Activated CD4-positive, alpha-beta T cell treated with anti-CD3 and anti-CD28 coated beads, Interleukin-2, amount 50 U/mL, for 1 hour (primary cell): ENCODE results near the gene KRT9.
"Not testable (repeated sequence)": the region's sequence is repeated elsewhere in the genome, so short reads cannot be mapped to it uniquely, and the experiment has no call there.

Experiments used
- DNase-seq: peaks from one replicate; pipeline ENCODE4 v3.0.0-alpha.2; 2020

Gene KRT9

DNA sequence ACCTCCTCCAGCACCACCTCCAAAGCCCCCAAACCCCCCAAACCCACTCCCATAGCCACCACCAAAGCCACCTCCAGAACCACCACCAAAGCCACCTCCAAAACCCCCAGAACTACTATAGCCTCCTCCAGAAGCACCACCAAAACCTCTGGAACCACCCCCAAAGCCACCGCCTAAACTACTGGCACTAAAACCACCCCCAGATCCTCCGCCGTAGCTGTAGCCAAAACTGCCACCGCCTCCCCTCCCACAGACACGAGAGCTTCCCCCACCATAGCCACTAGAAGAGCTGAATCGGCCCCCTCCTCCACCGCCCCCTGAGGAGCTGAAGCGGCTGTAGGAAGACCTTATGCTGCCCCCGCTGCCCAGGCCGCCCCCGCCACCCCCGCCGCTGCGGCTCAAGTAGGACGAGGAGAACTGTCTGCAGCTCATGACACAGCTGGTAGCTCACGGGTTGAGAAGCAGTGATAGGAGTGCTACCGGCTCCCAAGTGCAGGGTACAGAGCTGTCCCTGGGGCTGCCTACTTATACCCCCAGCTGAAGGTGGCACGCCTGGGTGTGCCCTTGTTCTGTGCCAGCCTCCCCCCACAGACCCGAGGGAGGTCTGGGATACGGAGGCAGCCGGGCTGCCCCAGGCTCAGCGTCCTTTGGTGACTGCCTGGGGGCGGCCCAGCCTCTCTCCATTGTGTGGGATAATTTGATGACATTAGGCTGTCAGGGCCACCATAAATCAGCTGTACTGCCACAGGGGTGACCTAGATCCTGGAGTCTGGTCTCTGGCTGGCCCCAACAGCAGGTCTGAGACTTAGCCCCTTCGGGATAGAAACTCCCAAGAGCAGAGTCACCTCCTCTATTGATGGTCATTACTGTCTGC, at the start of gene KRT9:
Gene KRT9, minus strand, starts transcription at position 499 of the 874 bp plus-strand sequence. Its CDS starts 67 bp downstream, at position 432.
- DNase-seq: no peak

GRCh38 chr17:41621435-41621817, 49.6 kb upstream of the KRT9 start:
- not testable (repeated sequence) for DNase-seq

- DNase-seq: no peak
Observed at GRCh38 chr17:41620583-41621434, 49.0 kb upstream of the KRT9 start.

GRCh38 chr17:41619927-41620582, 48.2 kb upstream of the KRT9 start:
- DNase-seq: not testable (repeated sequence)

GRCh38 chr17:41619036-41619926, 47.4 kb upstream of the KRT9 start:
- no peak for DNase-seq

DNA sequence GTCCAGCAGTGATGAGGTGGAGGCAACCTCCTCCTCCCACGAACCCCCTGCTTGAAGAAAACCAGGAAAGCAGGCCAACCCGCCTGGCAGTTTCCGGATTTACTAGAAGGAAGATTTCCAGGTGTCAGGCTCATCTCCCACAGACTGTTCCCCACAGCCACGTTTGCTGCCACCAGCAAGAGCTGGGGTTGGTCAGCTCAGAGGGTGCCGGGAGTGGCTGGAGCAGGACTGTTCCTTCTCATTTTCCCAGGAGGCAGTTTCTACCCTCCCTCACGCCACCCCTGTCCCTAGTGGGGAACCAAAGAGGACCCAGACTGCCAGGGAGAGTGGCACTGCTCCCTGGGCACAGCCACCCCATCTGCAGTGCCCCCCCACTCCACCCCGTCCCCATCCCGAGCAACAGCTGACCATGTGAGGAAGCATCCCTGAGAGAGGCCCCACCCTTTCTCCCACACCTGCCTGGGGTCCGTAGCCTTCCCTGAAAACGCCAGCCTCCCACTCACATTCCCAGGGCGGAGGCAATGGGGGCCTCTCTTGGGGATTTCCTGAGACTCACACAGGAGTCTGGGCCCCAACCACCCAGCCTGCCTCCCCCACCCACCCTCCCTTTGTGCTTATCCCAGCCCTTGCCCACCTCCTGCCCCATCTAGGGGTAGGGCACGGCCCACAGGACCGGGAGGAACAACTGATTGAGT, 46.6 kb upstream of the KRT9 start:
- no peak for DNase-seq

DNA sequence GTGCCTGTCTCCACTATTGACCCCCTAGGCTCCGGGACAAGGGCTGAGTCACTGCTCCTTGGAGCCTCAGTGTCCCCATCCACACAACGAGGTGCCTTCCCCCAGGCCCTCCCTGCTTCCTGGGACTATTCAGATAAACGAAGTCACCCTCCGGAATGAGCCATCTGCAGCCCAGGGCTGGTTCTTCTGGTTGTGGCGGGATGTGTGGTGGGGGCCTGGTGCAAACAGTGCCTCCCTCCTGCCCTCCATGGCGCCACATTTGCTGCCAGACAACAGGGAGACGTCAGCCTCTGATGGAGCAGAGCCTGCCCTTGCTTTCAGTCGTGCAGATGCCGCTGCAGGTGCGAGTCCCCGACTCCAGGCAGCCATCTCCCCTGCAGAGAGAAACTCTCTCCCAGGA, 45.8 kb upstream of the KRT9 start:
- DNase-seq: no peak

DNA sequence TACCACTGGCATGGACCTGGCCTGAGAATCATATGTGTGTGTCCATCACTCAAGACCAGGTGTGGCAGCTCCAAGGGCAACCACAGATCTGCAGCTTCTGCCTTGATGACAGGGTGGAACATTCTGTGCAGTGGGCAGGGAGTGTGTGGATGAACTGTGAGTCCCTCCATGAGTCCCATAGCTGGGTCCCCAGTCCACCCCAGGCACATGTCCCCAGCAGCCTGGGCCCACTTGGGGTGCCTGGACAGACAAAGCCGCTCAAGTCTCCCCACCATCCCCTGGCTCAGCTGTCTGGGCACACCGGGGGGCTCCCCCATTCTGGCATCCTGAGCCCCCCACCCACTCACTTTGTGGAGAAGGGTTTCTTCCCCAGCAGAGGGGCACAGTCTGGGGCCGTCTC, 45.3 kb upstream of the KRT9 start:
- no peak for DNase-seq

DNA sequence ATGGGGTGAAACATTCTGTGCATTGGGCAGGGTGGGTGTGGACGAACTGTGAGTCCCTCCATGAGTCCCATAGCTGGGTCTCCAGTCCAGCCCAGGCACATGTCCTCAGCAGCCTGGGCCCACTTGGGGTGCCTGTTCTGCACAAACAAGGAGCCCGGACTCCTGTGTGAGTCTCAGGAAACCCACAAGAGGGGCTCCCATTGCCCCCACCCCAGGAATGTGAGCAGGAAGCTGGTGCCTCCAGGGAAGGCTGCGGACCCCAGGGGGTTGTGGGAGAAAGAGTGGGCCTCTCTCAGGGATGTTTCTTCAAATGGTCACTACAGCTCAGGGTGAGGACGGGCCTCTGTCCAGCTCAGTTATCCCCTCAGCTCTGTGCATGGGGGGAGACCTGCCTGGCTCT, 44.6 kb upstream of the KRT9 start:
- DNase-seq: not testable (repeated sequence)

GRCh38 chr17:41615454-41615853, 43.6 kb upstream of the KRT9 start:
- no peak for DNase-seq

GRCh38 chr17:41614767-41615166, 42.9 kb upstream of the KRT9 start:
- not testable (repeated sequence) for DNase-seq

DNA sequence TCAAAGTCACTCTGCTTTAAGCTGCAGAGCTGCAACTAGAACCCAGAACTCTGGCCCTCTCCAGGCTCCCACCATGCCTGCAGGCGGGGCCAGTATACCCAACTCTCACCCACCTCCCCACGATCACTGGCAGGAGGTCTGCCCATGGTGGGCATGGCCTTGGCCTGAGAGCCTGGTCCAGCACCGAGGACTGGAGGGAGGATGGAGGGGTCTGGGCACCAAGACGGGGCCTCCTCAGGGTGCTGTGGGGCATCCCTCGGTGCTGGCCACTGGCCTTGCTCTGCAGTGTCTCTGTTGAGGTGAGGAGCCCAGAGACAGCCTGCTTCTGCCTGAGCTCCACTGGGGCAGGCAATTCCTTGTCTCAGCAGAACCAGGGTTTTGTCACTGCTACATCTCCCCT, 42.2 kb upstream of the KRT9 start:
- no peak for DNase-seq

GRCh38 chr17:41613277-41614082, 41.6 kb upstream of the KRT9 start:
- no peak for DNase-seq

DNA sequence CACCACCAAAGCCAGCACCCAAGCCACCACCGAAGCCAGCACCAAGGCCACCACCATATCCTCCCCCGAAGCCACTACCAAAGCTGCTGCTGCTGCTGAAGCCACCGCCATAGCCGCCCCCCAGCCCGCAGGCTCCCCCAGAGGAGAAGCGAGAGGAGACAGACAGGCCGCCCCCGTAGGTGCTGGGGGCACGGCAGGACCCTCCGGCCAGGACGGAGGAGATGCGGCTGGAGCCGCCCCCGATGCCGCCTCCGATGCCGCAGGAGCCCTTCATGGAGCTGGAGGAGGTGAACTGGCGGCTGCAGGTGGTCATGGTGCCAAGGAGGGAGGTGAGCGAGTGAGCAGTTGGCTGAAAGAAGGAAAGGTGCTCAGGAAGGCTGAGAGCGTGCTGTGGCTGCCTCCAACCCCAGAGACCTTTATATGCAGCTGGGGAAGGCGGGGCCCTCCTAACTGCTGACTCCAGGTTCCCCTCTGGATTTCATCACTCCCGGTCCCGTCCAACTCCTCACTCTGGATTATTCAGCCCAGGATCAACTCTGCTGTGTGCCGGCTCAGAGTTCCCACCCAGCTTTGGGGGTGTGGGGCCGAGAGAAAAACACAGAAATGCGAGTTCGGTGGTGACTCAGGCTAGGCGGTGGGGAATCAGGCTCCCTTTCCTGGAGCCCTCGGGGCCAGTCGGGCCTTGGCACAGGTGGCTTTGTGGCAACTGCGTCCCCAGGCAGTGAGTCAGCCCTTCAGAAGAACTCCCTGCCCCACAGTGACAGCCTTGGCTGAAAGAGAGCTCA, 40.7 kb upstream of the KRT9 start, which contains the start of gene KRT16:
Gene KRT16, minus strand, starts transcription at position 392 of the 785 bp plus-strand sequence. Its CDS starts 79 bp downstream, at position 313.
- not testable (repeated sequence) for DNase-seq

- DNase-seq: no peak
Observed at GRCh38 chr17:41610965-41611640, 39.2 kb upstream of the KRT9 start.

- DNase-seq: not testable (repeated sequence)
Observed at GRCh38 chr17:41610061-41610517, 38.2 kb upstream of the KRT9 start.

- not testable (repeated sequence) for DNase-seq
Observed at GRCh38 chr17:41606930-41607329, 35.1 kb upstream of the KRT9 start.

DNA sequence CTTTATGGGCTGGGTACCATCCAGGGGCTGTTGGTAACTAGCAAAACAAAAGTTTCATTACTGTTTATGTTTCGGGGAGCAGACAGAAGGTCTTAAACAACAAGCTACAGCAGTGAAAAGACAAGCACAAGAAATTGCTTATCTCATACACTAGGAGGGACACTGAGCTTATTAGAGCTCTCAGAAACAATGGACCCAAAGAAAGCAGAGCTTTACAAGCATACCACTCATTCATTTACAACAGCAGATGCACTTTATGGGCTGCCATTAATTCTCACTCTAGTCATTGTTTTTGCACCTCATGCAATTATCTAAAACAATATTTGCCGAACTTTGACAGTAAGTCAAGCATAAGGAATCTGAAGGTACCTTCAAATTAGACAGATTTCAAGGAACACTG, 30.7 kb upstream of the KRT9 start:
- no peak for DNase-seq

GRCh38 chr17:41600318-41600717, 28.5 kb upstream of the KRT9 start:
- no peak for DNase-seq
